Right lobe of liver (tissue), 6 donors: Measurements from ENCODE around the gene PDE4A. TPM values are rescaled to one million over a fixed set of nuclear protein-coding genes. Genes with fewer than 3 reads are reported as not detected.

Source experiments
- ATAC-seq, 4 donors: fragments of 200-7000 bp; cut with Tn5 transposase; one replicate each; pipeline ENCODE4 v1.9.1; 2020; ENCODE audit warnings: mild to moderate bottlenecking in 4 of 4, moderate library complexity in 4 of 4
- DNase-seq, 3 donors: peaks; one replicate each; pipeline ENCODE4 v3.0.0-alpha.2; 2020
- H3K27ac ChIP-seq, 3 donors: fragments of 200-600 bp; one replicate each; pipeline ENCODE4 v1.8.0; 2022
- H3K27me3 ChIP-seq, 2 donors: fragments of 200-600 bp; one replicate each; pipeline ENCODE4 v1.8.0; 2022
- H3K36me3 ChIP-seq, 4 donors: fragments of 200-600 bp; sonication (generic) in 1 of 4; one replicate each; pipeline versions ENCODE4 v1.5.1 to v1.8.0; 2017 to 2022; ENCODE audit warnings: control low read depth in 1 of 4
- H3K4me1 ChIP-seq, 4 donors: fragments of 200-600 bp; sonication (generic) in 1 of 4; one replicate each; pipeline versions ENCODE4 v1.5.1 to v1.8.0; 2017 to 2022; ENCODE audit warnings: control low read depth in 1 of 4
- H3K4me3 ChIP-seq, 3 donors: fragments of 200-600 bp; one replicate each; pipeline ENCODE4 v1.8.0; 2022
- H3K9me3 ChIP-seq, 4 donors: fragments of 200-600 bp; sonication (generic) in 1 of 4; one replicate each; pipeline versions ENCODE4 v1.5.1 to v1.8.0; 2017 to 2022; ENCODE audit warnings: control low read depth in 1 of 4
- POLR2A ChIP-seq: fragments of 450-650 bp; IDR thresholded peaks from one replicate; pipeline ENCODE4 v1.6.1; 2017; ENCODE audit warnings: antibody characterized with exemption, mild to moderate bottlenecking
- WGBS: methylation state at CpG from one replicate; pipeline ENCODE4 v1.1.6; 2018; ENCODE audit warnings: low coverage, low lambda C conversion rate; ENCODE audit not compliant: insufficient coverage; ENCODE audit errors: missing lambda C conversion rate; 5-methylcytosine and 5-hydroxymethylcytosine counted together
- intact Hi-C, 2 donors: fragments of 100-400 bp; cut with DNase I; formaldehyde crosslinking; loops; one replicate each; pipeline versions ENCODE4 v1.11.2 to v1.14.1; 2022
- total RNA-seq, 6 experiments: library from RNA; depleted of rRNA in 2 of 6; stranded (reverse); fragments of >200 nt in 2 of 6; fragmentation: NEBNext Ultra II Directional in 3 of 6; extraction: Animal tissue kit (Norgen Biotek cat#: 25700) in 3 of 6; gene quantifications; one replicate each; pipeline versions ENCODE4 v1.1.0 to v1.2.4, GENCODE V29; 2016 to 2023
- TF ChIP-seq, protein P1 (sequence below), 4 donors: fragments of 200-600 bp in 3 of 4; fragments of 450-650 bp in 1 of 4; IDR thresholded peaks; one replicate each; pipeline versions ENCODE4 v1.5.1 to v1.8.0; 2016 to 2022; ENCODE audit warnings: antibody characterized with exemption in 4 of 4, mild to moderate bottlenecking in 2 of 4
- donor health status: DM: no; HTN: yes; CAD: no.
- donor health status: DM: no; HTN: no; CAD: no.
- donor health status: DM: no; HTN: no; CAD: no.
- donor health status: DM: no; HTN: yes; CAD: no.
- donor health status: DM: no; HTN: yes; CAD: no.

The PDE4A gene
- total RNA-seq, 6 experiments from 2014 or later: 1.2 to 5.8 (median 2.7) TPM

DNA sequence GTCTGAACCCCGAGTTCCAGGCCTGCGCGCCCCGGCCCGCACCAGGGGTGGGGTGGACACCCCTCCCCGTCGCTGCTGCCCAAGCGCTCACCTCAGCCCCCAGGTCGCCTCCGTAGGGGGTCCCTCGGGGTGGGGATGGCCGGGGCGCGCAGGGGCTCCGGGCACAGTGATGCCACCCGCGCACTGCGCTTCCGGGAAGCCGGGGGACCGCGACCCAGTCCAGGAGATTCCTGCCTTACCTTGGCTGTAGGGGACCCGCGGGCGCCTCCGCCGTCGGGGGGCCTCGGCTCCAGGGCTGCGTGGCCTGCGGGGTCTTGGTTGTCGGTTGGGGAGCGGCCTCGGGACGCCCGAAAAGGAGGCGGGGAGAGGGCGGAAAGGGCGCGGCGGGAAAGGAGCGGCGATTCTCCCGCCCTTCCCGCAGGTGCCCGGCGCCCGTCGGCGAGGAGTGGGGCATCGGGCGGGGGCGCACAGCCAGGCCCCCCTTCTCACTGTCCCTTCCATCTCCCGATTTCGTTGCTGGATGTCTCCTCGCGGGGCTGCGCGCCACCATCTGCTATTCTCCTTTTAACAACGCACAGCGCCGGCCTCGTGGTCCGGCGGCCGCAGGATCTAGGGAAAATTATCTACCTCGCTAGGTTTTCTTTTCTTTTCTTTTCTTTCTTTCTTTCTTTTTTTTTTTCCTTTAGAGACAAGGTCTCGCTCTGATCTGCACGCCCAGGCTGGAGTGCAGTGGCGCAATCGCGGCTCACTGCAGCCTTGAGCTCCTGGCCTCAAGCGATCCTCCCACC is 82.9 kb downstream of the PDE4A start, which contains the start of gene KEAP1:
TSS of gene KEAP1 (minus strand) at position 355 of the 788 bp plus-strand sequence. CDS start 3,323 bp downstream, outside the sequence.
- ATAC-seq (peak; percentile 0 to 7 (median 2)), DNase-seq (peak in 2 of 3 donors; percentile 58 to 68)
- Histone ChIP-seq H3K27me3 (no peaks in the 10 kb centered on the region), H3K27ac (peak within 1 kb of the TSS; percentile 98 to 99 (median 98)), H3K4me3 (peak within 1 kb of the TSS; percentile 91 to 100 (median 92)), H3K9me3 (no peaks in the 10 kb centered on the region), H3K4me1 (peaks cover 0 to 36% (median 18%) of the 10 kb centered on the region in 4 donors), H3K36me3 (peaks cover 0 to 11% (median 0%) of the 10 kb centered on the region in 4 donors)
- WGBS: 12% methylated on average over 24 of the region's 73 CpGs
- intact Hi-C loops: no loop called here
- TF ChIP-seq, protein P1, sequence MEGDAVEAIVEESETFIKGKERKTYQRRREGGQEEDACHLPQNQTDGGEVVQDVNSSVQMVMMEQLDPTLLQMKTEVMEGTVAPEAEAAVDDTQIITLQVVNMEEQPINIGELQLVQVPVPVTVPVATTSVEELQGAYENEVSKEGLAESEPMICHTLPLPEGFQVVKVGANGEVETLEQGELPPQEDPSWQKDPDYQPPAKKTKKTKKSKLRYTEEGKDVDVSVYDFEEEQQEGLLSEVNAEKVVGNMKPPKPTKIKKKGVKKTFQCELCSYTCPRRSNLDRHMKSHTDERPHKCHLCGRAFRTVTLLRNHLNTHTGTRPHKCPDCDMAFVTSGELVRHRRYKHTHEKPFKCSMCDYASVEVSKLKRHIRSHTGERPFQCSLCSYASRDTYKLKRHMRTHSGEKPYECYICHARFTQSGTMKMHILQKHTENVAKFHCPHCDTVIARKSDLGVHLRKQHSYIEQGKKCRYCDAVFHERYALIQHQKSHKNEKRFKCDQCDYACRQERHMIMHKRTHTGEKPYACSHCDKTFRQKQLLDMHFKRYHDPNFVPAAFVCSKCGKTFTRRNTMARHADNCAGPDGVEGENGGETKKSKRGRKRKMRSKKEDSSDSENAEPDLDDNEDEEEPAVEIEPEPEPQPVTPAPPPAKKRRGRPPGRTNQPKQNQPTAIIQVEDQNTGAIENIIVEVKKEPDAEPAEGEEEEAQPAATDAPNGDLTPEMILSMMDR (IDR thresholded peaks at IDR 0.05): no peak
- no peak for TF ChIP-seq POLR2A

DNA sequence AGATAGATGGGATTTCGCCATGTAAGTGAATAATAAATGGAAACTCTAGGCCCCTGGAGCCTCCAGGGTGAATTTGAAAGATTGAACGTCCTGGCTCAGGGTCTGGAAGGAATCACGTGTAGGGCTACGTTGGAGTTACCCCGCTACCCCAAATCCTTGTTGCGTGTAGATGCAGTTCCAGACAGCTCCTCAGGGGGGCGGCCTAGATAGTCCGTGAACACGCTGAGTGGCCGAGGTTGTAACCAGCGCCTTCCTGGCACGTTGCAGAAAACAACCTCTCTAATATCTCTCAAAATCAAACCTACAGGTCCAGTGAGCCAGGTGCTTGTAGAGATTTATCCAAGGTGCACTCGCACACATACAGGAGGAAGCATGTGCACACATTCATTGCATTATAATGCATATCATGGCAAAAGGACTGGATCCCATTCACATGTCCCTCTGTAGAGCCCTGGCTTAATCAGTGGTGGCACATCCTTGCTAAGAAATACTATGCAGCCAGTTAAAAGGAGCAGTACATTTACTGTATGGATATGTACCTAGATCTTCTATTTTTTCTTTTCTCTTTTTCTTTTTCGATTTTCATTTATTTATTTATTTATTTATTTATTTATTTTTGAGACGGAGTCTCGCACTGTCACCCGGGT is 85.4 kb downstream of the PDE4A start:
- H3K4me1 ChIP-seq: peaks cover 0 to 11% (median 5%) of the 10 kb centered on the region in 4 donors
- H3K4me3 ChIP-seq: no peak overlapping the region
- H3K36me3 ChIP-seq: no peaks in the 10 kb centered on the region
- 19% methylated on average over 6 of the region's 17 CpGs for WGBS
- peak; percentile 69 to 76 (median 71) for DNase-seq
- no peak overlapping the region for H3K27ac ChIP-seq
- intact Hi-C loops: no loop called here
- TF ChIP-seq, protein P1 (IDR thresholded peaks at IDR 0.05): peak; percentile 58 to 79 (median 75)
- no peak for TF ChIP-seq POLR2A
- H3K27me3 ChIP-seq: no peaks in the 10 kb centered on the region
- ATAC-seq: peak in 3 of 4 donors; percentile 9 to 26 (median 16)
- no peaks in the 10 kb centered on the region for H3K9me3 ChIP-seq

DNA sequence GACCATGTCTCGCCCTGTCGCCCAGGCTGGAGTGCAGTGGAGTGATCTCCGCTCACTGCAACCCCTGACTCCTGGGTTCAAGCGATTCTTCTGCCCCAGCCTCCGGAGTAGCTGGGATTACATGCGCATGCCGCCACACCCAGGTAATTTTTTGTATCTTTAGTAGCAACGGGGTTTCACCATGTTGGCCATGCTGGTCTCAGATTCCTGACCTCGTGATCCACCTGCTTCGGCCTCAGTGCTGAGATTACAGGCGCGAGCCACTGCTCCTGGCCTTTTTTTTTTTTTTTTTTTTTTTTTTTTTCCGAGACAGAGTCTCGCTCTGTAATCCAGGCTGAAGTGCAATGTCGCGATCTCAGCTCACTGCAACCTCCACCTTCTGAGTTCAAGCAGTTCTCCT is 87.7 kb downstream of the PDE4A start:
- DNase-seq (no peak), ATAC-seq (no peak)
- intact Hi-C loops: no loop called here
- 93% methylated on average over 5 of the region's 16 CpGs for WGBS
- peaks cover 0 to 3% of the 10 kb centered on the region in 2 donors for H3K27me3 ChIP-seq
- no peaks in the 10 kb centered on the region for H3K9me3 ChIP-seq
- no peaks in the 10 kb centered on the region for H3K4me1 ChIP-seq
- H3K27ac ChIP-seq: no peak overlapping the region
- H3K4me3 ChIP-seq: no peak overlapping the region
- H3K36me3 ChIP-seq: no peaks in the 10 kb centered on the region
- no peak for TF ChIP-seq POLR2A
- TF ChIP-seq, protein P1 (IDR thresholded peaks at IDR 0.05): no peak

DNA sequence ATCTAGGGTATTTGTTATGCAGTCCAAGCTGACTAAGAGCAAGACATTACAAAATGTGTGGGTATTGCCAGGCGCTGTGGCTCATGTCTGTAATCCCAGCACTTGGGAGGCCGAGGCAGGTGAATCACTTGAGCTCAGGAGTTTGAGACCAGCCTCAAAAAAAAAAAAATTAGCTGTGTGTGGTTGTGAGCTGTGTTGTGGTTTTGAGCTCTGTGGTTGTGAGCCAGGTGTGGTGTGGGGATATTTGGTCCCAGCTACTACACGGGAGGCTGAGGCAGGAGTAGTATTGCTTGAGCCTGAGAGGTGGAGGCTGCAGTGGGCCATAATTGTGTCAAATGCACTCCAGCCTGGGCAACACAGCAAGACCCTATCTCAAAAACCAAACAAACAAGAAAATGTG is 88.4 kb downstream of the PDE4A start:
- Histone ChIP-seq H3K9me3 (no peaks in the 10 kb centered on the region), H3K4me3 (no peak overlapping the region), H3K27me3 (peaks cover 0 to 9% of the 10 kb centered on the region in 2 donors), H3K27ac (no peak overlapping the region), H3K4me1 (no peaks in the 10 kb centered on the region), H3K36me3 (no peaks in the 10 kb centered on the region)
- no peak for TF ChIP-seq POLR2A
- TF ChIP-seq, protein P1 (IDR thresholded peaks at IDR 0.05): no peak
- intact Hi-C loops: no loop called here
- 35% methylated on average over 3 of the region's 3 CpGs for WGBS
- DNase-seq: no peak
- no peak for ATAC-seq
